Heart left ventricle (tissue), 16 donors: ENCODE data around the gene ADRA2B. TPM values are rescaled to one million over a fixed set of nuclear protein-coding genes. Genes with fewer than 3 reads are reported as not detected.
"Not testable (repeated sequence)": the region's sequence is repeated elsewhere in the genome, so short reads cannot be mapped to it uniquely, and the experiment has no call there.

Source experiments
- ATAC-seq, 4 donors: fragments of 200-7000 bp; cut with Tn5 transposase; one replicate each; pipeline ENCODE4 v1.9.1; 2020 to 2022; ENCODE audit warnings: moderate library complexity in 4 of 4, mild to moderate bottlenecking in 3 of 4, moderate number of reproducible peaks in 1 of 4
- DNase-seq, 5 donors: peaks; one replicate each; pipeline ENCODE4 v3.0.0-alpha.2; 2020
- H3K27ac ChIP-seq, 12 donors: fragments of 200-600 bp; sonication (generic) in 4 of 12; one replicate each; pipeline versions ENCODE4 v1.5.0 to v1.8.0; 2016 to 2022; ENCODE audit warnings: mild to moderate bottlenecking in 2 of 12
- H3K27me3 ChIP-seq, 9 donors: fragments of 200-600 bp; sonication (generic) in 2 of 9; one replicate each; pipeline versions ENCODE4 v1.5.1 to v1.8.0; 2016 to 2022; ENCODE audit warnings: mild to moderate bottlenecking in 3 of 9
- H3K36me3 ChIP-seq, 9 donors: fragments of 200-600 bp; sonication (generic) in 2 of 9; one replicate each; pipeline versions ENCODE4 v1.5.0 to v1.8.0; 2018 to 2022; ENCODE audit warnings: mild to moderate bottlenecking in 2 of 9
- H3K4me1 ChIP-seq, 12 donors: fragments of 200-600 bp; sonication (generic) in 4 of 12; one replicate each; pipeline versions ENCODE4 v1.5.0 to v1.8.0; 2016 to 2022; ENCODE audit warnings: mild to moderate bottlenecking in 3 of 12
- H3K4me3 ChIP-seq, 12 donors: fragments of 200-600 bp; sonication (generic) in 4 of 12; one replicate each; pipeline versions ENCODE4 v1.5.0 to v1.8.0; 2017 to 2022; ENCODE audit warnings: mild to moderate bottlenecking in 9 of 12, moderate library complexity in 4 of 12
- H3K9me3 ChIP-seq, 12 donors: fragments of 200-600 bp; sonication (generic) in 4 of 12; one replicate each; pipeline versions ENCODE4 v1.5.0 to v1.8.0; 2016 to 2022; ENCODE audit warnings: mild to moderate bottlenecking in 1 of 12
- CTCF ChIP-seq, 12 donors: fragments of 200-600 bp; sonication (generic) in 4 of 12; IDR thresholded peaks; one replicate each; pipeline versions ENCODE4 v1.5.0 to v1.8.0; 2018 to 2022; ENCODE audit warnings: antibody characterized with exemption in 12 of 12, mild to moderate bottlenecking in 5 of 12
- POLR2A ChIP-seq, 2 donors: fragments of 450-650 bp; IDR thresholded peaks; one replicate each; pipeline ENCODE4 v1.6.1; 2017; ENCODE audit warnings: antibody characterized with exemption in 2 of 2, mild to moderate bottlenecking in 2 of 2, moderate library complexity in 2 of 2
- WGBS, 4 donors: extraction: QIAGEN DNeasy Blood & Tissue Kit in 2 of 4; methylation state at CpG; one replicate each; pipeline versions ENCODE4 v1.1.5 to v1.1.7; 2013 to 2018; 5-methylcytosine and 5-hydroxymethylcytosine counted together
- intact Hi-C, 10 donors: fragments of 100-400 bp; cut with DNase I; formaldehyde crosslinking; loops; one replicate each; pipeline versions ENCODE4 v1.11.1 to v1.14.2; 2022
- polyA plus RNA-seq, 2 donors: library from polyadenylated mRNA; stranded (reverse); fragments of 200-250 nt; gene quantifications; one replicate each; pipeline ENCODE4 v1.2.3, GENCODE V29; 2013
- total RNA-seq, 9 donors: library from RNA; depleted of rRNA in 2 of 9; stranded (reverse); fragments of >200 nt in 2 of 9; fragmentation: NEBNext Ultra II Directional in 3 of 9; extraction: Animal tissue kit (Norgen Biotek cat#: 25700) in 3 of 9; gene quantifications; one replicate each; pipeline versions ENCODE4 v1.1.0 to v1.2.4, GENCODE V29; 2016 to 2023
- donor health status: ischemic (EF 13 %, LVEDD 7.1; RV severe dilation, severe dysfunction).
- donor health status: healthy with polysubstance abuse.
- donor health status: DM: no; HTN: yes; CAD: no.
- donor health status: DM: no; HTN: no; CAD: no.
- donor health status: ischemic (EF 25% LVEDD 6.9; RV normal size, moderate dysfunction).
- donor health status: ischemic (EF 25% LVEDD 5.7; RV mildly dilated, moderate dysfunction).
- donor health status: healthy.
- donor health status: DM: yes; HTN: yes; CAD: no.
- donor health status: ischemic (EF 35%, LVEDD 5.7; RV mildly dilated, moderate dysfunction).
- donor health status: nonischemic (EF 11% LVEDD 7.7; RV severe dilation, severe dysfunction).
- donor health status: DM: yes; HTN: yes; CAD: no.
- donor health status: PGD.
- donor health status: ischemic (EF 29% LVEDD 5.4; RV normal size, mild dysfunction).
- donor health status: nonischemic (EF 23%, LVEDD 6.1; RV moderate dilation, normal function).

ADRA2B gene
- total and polyA plus RNA-seq, 11 donors = 1.5 to 6.1 (median 3.5) TPM

- Histone ChIP-seq H3K4me1 (peaks cover 5 to 57% (median 23%) of the 10 kb centered on the region in 12 donors), H3K36me3 (no peaks in the 10 kb centered on the region), H3K27me3 (no peaks in the 10 kb centered on the region), H3K27ac (no peak overlapping the region), H3K4me3 (no peak overlapping the region), H3K9me3 (no peaks in the 10 kb centered on the region)
- ATAC-seq (no peak), DNase-seq (peak in 1 of 5 donors; percentile 18)
- WGBS, 4 donors = 84 to 93% (median 84%) methylated on average over 11 to 19 of the region's 19 CpGs
- no peak for TF ChIP-seq POLR2A (IDR thresholded peaks at IDR 0.05)
- TF ChIP-seq CTCF (IDR thresholded peaks at IDR 0.05) = no peak
- intact Hi-C loops = no loop called here
Observed at GRCh38 chr2:96088340-96089335, 27.7 kb downstream of the ADRA2B start.

DNA sequence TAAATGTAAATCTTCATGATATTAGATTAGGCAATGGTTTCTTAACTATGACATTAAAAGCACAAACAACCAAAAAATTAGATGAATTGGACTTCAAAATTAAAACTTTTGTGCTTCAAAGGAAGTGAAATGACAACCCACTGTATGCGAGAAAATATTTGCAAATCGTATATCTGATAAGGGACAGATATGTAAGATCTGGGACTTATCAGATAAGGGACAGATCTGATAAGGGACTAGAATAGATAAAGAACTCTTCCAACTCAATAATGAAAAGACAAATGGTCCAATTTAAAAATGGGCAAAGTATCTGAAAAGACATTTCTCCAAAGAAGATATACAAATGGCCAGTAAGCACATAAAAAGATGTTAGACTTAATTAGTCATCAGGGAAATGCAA lies 29.2 kb downstream of the ADRA2B start:
- DNase-seq (no peak), ATAC-seq (no peak)
- Histone ChIP-seq H3K36me3 (no peaks in the 10 kb centered on the region), H3K27ac (no peak overlapping the region), H3K27me3 (no peaks in the 10 kb centered on the region), H3K4me1 (peaks cover 10 to 69% (median 35%) of the 10 kb centered on the region in 12 donors), H3K4me3 (no peak overlapping the region), H3K9me3 (no peaks in the 10 kb centered on the region)
- TF ChIP-seq POLR2A (IDR thresholded peaks at IDR 0.05) = no peak
- no peak for TF ChIP-seq CTCF (IDR thresholded peaks at IDR 0.05)
- intact Hi-C loops = no loop called here
- 79 to 89% (median 83%) methylated on average over 2 of the region's 2 CpGs for WGBS, 4 donors

GRCh38 chr2:96085541-96086355 lies 30.6 kb downstream of the ADRA2B start:
- Histone ChIP-seq H3K9me3 (no peaks in the 10 kb centered on the region), H3K4me1 (peaks cover 10 to 58% (median 31%) of the 10 kb centered on the region in 12 donors), H3K36me3 (no peaks in the 10 kb centered on the region), H3K27ac (no peak overlapping the region), H3K27me3 (no peaks in the 10 kb centered on the region), H3K4me3 (no peak overlapping the region)
- ATAC-seq = no peak
- intact Hi-C loops = no loop called here
- peak in 2 of 5 donors; percentile 21 to 65 for DNase-seq
- TF ChIP-seq CTCF (IDR thresholded peaks at IDR 0.05) (no peak), POLR2A (IDR thresholded peaks at IDR 0.05) (no peak)
- WGBS, 4 donors = 95 to 98% (median 97%) methylated on average over 11 to 12 of the region's 12 CpGs

DNA sequence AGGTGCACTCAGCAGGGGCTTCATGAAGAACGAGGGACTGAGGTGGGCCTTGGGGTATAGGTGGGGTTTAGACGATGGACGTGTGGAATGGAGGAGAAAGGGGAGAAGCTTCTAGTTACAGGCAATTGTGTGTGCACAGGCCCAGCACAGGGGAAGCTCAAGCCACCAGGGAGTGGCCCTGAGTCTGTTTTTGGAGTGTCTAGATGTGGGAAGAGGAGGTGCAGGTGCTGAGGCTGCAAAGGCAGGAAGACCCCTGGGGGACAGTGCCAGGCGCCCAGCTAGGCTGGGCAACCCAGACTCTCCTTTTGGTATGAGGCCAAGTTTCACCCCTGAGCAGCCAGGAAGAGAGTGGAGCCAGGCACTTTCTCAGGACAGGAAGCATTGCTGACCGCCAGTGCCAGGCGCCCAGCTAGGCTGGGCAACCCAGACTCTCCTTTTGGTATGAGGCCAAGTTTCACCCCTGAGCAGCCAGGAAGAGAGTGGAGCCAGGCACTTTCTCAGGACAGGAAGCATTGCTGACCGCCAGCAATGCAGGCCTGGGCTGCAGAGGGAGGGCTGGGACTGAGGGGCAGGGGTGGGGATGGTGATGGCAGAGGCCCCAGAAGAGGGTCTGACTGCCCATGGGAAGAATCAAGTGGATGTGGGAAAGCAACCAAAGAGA lies 31.4 kb downstream of the ADRA2B start:
- peak in 1 of 5 donors; percentile 18 for DNase-seq
- Histone ChIP-seq H3K27ac (peak overlapping the region in 3 of 12 donors; percentile 7 to 85 (median 77)), H3K4me1 (peaks cover 10 to 50% (median 29%) of the 10 kb centered on the region in 12 donors)
- intact Hi-C loops, ATAC-seq, H3K27me3 ChIP-seq, H3K36me3 ChIP-seq, H3K4me3 ChIP-seq, H3K9me3 ChIP-seq: not testable (repeated sequence)
- 52 to 81% (median 68%) methylated on average over 5 to 7 of the region's 7 CpGs for WGBS, 4 donors
